Measurements from ENCODE around the gene CDH1.

Gene CDH1

DNA sequence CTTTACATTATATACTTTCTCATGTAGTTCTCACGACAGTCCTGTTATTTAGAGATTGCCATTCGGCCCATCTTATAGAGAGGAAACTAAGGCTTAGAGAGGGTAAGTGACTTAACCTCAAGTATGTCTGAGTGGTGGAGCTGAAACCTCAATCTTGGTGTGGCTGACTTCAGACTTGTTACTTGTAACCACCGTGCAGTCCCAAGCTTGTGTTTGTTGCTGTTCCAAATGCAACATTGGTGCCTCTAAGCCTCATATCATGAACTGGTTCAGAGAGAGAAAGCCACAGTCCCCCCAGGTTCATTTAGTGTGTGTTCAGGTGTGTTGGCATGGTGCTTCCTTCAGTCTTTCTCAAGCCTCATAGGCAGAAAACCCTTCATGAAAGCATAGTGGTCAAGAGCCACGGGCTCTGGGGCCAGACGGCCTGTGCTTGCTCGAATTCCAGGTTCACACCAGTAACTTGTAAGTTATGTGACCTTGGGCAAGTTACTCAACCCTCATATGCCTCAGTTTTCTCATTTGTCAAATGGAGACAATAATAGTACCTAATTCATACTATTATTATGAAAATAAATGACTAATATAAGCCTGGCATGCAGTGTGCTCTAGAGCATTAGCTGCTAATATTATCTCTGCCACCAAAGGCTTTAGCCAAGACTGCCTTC is 39.9 kb downstream of the CDH1 start:
- TF ChIP-seq, protein P1, sequence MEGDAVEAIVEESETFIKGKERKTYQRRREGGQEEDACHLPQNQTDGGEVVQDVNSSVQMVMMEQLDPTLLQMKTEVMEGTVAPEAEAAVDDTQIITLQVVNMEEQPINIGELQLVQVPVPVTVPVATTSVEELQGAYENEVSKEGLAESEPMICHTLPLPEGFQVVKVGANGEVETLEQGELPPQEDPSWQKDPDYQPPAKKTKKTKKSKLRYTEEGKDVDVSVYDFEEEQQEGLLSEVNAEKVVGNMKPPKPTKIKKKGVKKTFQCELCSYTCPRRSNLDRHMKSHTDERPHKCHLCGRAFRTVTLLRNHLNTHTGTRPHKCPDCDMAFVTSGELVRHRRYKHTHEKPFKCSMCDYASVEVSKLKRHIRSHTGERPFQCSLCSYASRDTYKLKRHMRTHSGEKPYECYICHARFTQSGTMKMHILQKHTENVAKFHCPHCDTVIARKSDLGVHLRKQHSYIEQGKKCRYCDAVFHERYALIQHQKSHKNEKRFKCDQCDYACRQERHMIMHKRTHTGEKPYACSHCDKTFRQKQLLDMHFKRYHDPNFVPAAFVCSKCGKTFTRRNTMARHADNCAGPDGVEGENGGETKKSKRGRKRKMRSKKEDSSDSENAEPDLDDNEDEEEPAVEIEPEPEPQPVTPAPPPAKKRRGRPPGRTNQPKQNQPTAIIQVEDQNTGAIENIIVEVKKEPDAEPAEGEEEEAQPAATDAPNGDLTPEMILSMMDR (IDR thresholded peaks at IDR 0.05) = no peak

DNA sequence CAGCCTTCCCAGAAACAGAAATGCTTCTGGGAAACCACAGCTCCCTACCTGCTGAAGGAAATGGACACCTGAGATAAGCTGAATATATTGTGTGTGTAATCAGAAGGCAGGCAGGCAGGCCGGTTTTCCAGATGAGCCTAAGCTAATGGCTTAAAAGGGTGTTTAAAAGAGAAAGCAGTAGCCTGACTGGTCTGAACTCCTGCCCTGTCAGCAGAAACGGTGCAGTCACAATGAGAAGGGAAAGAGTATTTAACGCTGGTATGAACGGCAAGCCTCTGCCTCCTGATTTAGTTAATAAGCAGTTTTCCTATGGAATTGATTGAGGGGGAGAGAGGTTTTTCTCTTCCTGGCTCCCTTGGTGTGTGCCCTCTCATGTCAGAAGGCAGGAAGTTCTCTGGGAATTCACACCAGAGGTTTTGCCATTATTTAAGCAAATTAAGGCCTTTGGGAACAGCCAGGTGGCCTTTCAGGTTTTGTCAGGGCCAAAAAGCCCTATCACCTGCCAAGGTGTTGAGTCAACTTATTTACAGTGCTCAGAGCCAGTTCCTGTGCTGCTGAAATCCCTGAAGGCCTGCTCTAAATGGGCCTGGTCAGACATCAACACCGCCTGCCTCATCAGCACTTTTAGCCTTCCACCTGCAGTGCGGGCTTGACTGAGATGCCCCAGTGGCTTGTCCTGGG is 41.6 kb downstream of the CDH1 start:
- TF ChIP-seq, protein P1 (IDR thresholded peaks at IDR 0.05) = no peak

DNA sequence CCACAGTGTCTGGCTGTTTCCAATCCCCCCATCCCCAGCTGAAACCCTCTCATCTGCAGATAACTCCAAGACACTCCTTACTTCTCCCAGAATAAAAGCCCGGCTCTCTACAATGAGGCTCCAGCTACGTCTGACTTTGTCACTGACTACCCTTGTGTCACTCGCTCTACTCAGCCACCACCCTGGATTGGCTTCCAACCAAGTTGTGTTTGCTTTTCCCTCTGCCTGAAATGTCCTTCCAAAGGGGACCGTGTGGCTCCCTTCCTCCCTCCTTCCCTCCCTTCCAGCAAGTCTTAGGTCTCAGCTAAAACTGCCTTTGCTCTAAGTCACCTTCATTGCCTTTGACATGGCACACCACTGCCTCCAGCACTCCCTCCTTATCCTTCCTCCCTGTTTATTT is 42.8 kb downstream of the CDH1 start:
- TF ChIP-seq, protein P1 (IDR thresholded peaks at IDR 0.05) = no peak

DNA sequence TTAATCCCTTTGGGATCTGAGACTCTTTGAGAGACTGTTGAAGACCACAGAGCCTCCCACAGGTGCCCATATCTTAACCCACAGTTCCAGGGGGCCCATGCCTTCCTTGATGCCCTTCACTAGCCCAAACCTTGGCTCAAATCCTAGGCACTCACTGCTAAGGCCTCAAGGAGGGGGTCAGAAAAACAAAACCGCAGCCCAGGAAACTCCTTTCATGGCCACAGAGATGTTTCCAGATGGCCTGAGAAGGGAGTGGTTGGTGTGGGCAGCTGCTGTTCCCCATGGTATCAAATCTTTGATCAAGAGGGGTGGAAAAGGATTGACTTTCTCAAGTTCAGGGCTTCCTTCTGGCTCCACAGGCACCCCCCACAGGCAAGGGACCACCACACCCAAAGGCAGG is 44.7 kb downstream of the CDH1 start:
- TF ChIP-seq, protein P1 (IDR thresholded peaks at IDR 0.05) = no peak

DNA sequence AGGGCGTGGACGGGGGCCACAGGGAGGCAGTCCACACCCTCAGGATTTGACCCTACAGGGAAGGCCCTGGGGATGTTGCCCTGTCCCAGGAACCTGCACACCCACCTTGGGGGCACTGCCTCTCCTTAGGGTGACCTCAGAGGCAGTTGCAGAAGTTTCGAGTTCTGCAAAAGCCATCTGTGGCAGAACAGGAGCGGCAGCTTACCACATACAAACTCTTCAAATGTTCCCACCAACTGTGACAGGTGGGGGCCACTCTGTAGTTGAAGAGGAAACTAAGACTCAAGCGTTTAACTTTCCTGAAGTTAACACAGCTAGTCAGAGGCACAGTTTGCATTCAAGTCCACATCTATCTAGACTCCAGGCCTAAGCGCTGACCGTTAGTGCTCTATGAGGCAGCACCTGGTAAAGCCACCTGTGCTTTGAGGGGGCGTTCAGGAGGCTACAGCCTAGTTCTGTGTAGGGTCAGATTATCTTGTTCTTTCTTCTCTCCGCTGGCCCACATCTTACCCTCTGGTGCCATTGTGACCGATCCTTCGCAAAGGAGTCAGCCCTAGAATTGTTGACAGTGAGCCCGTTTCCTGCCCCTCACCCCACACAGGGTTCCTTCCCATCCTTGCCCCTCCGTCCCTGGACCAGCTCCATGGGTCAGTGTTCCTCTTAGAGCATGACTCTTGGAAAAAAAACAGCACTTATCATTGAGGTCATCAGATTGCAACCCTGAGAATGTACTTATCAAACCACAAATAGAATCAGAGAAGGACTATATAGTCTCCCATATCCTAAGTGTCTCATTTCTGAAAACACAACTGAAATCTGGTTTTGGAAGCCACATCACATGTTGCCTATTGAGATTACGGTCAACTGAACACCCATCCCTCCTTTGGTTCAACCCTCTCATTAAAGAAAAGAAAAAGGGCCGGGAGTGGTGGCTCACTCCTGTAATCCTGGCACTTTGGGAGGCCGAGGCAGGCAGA is 45.4 kb downstream of the CDH1 start:
- TF ChIP-seq, protein P1 (IDR thresholded peaks at IDR 0.05) = no peak

DNA sequence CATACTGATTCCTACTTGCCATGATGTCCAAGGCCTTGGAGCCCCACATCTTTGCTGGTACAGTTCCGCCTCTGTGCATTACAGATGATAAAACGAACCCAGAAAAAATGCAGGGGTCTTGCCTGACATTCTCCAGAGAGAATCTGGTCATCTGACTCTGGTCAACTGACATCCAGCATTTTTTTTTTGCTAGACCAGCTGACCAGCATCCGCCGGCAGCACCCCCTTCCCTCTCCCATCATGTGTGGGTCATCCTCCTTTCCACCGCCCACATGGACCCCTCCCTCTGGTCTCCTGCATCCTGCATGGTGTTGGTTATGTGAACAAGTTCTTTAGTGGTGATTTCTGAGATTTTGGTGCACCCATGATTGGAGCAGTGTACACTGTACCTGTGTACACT is 47.1 kb downstream of the CDH1 start:
- TF ChIP-seq, protein P1 (IDR thresholded peaks at IDR 0.05) = no peak

DNA sequence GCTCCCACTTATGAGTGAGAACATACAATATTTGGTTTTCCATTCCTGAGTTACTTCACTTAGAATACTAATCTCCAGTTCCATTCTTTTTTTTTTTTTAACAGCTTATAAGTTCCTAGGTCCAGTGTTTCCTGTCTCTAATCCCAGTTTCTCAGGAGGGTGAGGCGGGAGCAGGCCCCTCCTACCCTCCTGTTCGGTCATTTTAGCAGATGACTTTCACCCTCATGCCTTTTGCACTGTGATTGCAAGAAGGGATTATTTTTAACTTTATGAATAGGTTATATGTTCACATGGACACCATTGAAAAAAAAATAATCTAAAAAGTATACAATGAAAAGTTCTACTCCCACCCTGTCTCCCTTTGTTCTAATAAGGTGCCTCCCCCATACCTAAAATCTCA is 47.6 kb downstream of the CDH1 start:
- TF ChIP-seq, protein P1 (IDR thresholded peaks at IDR 0.05) = no peak
